Activated T-cell treated with anti-CD3 and anti-CD28 coated beads for 1 hour (primary cell): ENCODE results near the gene ZMYM5.
A peak's percentile ranks its signal among the peaks of the same experiment; 100 is the strongest.
"Not testable (repeated sequence)": the region's sequence is repeated elsewhere in the genome, so short reads cannot be mapped to it uniquely, and the experiment has no call there.

Source experiments
- DNase-seq: peaks from one replicate; pipeline ENCODE4 v3.0.0-alpha.2; 2020; ENCODE audit warnings: low read depth

The ZMYM5 gene

GRCh38 chr13:19818223-19818842, 45.1 kb downstream of the ZMYM5 start:
- DNase-seq = peak; percentile 16

GRCh38 chr13:19817510-19818158, 45.8 kb downstream of the ZMYM5 start:
- DNase-seq = no peak

- DNase-seq = no peak
Observed at GRCh38 chr13:19817106-19817505, 46.3 kb downstream of the ZMYM5 start.

GRCh38 chr13:19815842-19816241, 47.6 kb downstream of the ZMYM5 start:
- not testable (repeated sequence) for DNase-seq

GRCh38 chr13:19810996-19811881, 52.2 kb downstream of the ZMYM5 start:
- no peak for DNase-seq

- DNase-seq = no peak
Observed at GRCh38 chr13:19810151-19810550, 53.3 kb downstream of the ZMYM5 start.

- no peak for DNase-seq
Observed at GRCh38 chr13:19805765-19806164, 57.7 kb downstream of the ZMYM5 start.

- no peak for DNase-seq
Observed at GRCh38 chr13:19795956-19796355, 67.5 kb downstream of the ZMYM5 start.

GRCh38 chr13:19794631-19795030, 68.8 kb downstream of the ZMYM5 start:
- DNase-seq = no peak

- DNase-seq = no peak
Observed at GRCh38 chr13:19791953-19792537, 71.4 kb downstream of the ZMYM5 start.

- DNase-seq = peak; percentile 95
Observed at GRCh38 chr13:19782727-19783682, 80.4 kb downstream of the ZMYM5 start, which contains the start of gene PSPC1. TSS of gene PSPC1 (minus strand) at chr13:19782945. CDS start at chr13:19782757, 188 bp downstream.

- DNase-seq = peak; percentile 33
Observed at GRCh38 chr13:19782049-19782726, 81.3 kb downstream of the ZMYM5 start.

GRCh38 chr13:19781526-19781925, 81.9 kb downstream of the ZMYM5 start:
- no peak for DNase-seq

GRCh38 chr13:19780753-19781418, 82.6 kb downstream of the ZMYM5 start:
- not testable (repeated sequence) for DNase-seq
